Skeletal muscle tissue (tissue), 4 donors: Measurements from ENCODE around the gene FGF1. TPM values are rescaled to one million over a fixed set of nuclear protein-coding genes. Genes with fewer than 3 reads are reported as not detected.

Experiments used
- H3K27ac ChIP-seq: one replicate; pipeline ENCODE4 v1.7.0; 2013; ENCODE audit warnings: mild to moderate bottlenecking, low read depth, low read length, inconsistent platforms
- H3K27me3 ChIP-seq, 3 donors: one replicate each; pipeline ENCODE4 v1.7.0; 2013; ENCODE audit warnings: low read length in 3 of 3; ENCODE audit not compliant: control insufficient read depth in 3 of 3, insufficient read depth in 3 of 3
- H3K36me3 ChIP-seq, 3 donors: one replicate each; pipeline ENCODE4 v1.7.0; 2013; ENCODE audit warnings: low read length in 3 of 3; ENCODE audit not compliant: control insufficient read depth in 3 of 3, insufficient read depth in 3 of 3
- H3K4me1 ChIP-seq, 3 donors: one replicate each; pipeline ENCODE4 v1.7.0; 2013; ENCODE audit warnings: low read length in 3 of 3, mild to moderate bottlenecking in 3 of 3; ENCODE audit not compliant: control insufficient read depth in 3 of 3, insufficient read depth in 3 of 3
- H3K4me3 ChIP-seq, 3 donors: one replicate each; pipeline ENCODE4 v1.7.0; 2013; ENCODE audit warnings: low read length in 3 of 3
- H3K9ac ChIP-seq, 3 donors: one replicate each; pipeline ENCODE4 v1.7.0; 2013; ENCODE audit warnings: low read length in 3 of 3, mild to moderate bottlenecking in 3 of 3, moderate library complexity in 2 of 3, low read depth in 1 of 3
- H3K9me3 ChIP-seq, 3 donors: one replicate each; pipeline ENCODE4 v1.7.0; 2013; ENCODE audit warnings: low read length in 3 of 3; ENCODE audit not compliant: control insufficient read depth in 3 of 3
- total RNA-seq: library from RNA; depleted of rRNA; stranded (reverse); fragments of >200 nt; gene quantifications from one replicate; pipeline ENCODE4 v1.2.3, GENCODE V29; 2014
- donor health status: Osteomylitis.

FGF1 gene
- total RNA-seq, 1 donor from 2014 or later: 2.6 TPM

DNA sequence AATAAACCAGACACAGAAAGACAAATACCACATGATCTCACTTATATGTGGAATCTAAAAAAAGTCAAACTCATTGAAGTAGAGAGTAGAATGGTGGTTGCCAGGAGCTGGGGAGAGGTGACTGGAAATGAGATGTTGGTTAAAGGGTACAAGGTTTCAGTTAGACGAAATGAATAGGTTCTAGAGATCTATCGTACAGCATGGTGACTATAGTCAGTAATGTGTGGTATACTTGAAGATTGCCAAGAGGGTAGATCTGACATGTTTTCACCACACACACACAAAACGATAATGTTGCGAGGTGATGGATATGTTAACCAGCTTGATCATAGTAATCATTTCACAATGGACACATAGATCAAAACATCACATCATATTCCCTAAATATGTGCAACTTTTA, 46.4 kb downstream of the FGF1 start:
- Histone ChIP-seq H3K9me3 (no peaks in the 10 kb centered on the region), H3K27me3 (no peaks in the 10 kb centered on the region), H3K4me3 (no peak overlapping the region), H3K27ac (no peak overlapping the region), H3K9ac (no peak overlapping the region), H3K4me1 (peaks cover 0 to 4% (median 0%) of the 10 kb centered on the region in 3 donors), H3K36me3 (no peaks in the 10 kb centered on the region)

DNA sequence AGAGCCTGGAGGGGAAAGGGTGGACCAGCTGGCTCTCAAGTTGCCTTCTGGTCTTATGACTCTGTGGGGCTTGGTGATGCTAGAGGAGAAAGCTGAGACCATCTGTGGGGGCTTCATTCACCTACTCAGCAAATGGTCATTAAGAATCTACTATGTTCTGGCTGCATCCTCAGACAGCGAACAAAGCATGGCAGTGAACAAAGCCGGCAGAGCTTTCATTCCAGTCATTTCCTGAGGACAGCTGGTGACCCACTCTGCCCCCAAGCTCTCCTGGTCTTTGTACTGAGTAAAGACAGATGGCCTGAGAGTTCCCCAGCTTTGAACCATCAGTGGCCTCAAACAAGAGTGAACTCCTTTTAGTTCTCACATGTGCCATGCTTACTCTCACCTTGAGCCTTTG, 48.0 kb downstream of the FGF1 start:
- no peaks in the 10 kb centered on the region for H3K36me3 ChIP-seq
- peaks cover 0 to 2% (median 0%) of the 10 kb centered on the region in 3 donors for H3K4me1 ChIP-seq
- H3K4me3 ChIP-seq: no peak overlapping the region
- H3K27ac ChIP-seq: no peak overlapping the region
- H3K27me3 ChIP-seq: no peaks in the 10 kb centered on the region
- H3K9me3 ChIP-seq: no peaks in the 10 kb centered on the region
- no peak overlapping the region for H3K9ac ChIP-seq

DNA sequence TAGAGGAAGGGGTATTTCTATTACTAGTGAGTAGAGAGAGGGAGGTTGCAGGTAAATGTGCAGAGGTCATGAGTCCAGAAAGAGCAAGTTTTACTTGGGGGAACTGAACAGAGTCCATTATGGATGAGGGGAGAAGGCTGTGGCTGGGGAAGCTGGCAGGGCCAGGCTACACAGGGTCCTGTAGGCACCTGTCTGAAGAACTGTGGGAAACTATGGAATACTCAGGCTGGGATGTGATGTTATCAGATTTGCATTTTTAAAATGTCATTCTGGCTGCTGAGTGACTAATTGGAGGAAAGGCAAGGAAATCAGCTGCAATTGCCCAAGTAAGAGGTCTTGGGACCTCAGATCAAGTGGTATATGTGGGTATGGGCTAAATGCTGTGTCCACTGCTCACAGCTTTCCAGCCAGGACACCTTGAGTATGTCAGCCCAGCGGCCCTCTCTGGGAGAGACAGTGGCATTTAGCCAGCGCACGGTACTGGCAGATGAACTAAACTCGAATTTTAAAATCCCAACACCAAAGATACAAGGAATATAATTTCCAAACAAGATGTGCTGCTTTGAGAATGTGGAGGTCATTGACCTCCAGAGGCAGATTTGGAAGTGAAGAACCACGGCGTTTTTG, 49.1 kb downstream of the FGF1 start:
- Histone ChIP-seq H3K9me3 (no peaks in the 10 kb centered on the region), H3K27ac (no peak overlapping the region)

DNA sequence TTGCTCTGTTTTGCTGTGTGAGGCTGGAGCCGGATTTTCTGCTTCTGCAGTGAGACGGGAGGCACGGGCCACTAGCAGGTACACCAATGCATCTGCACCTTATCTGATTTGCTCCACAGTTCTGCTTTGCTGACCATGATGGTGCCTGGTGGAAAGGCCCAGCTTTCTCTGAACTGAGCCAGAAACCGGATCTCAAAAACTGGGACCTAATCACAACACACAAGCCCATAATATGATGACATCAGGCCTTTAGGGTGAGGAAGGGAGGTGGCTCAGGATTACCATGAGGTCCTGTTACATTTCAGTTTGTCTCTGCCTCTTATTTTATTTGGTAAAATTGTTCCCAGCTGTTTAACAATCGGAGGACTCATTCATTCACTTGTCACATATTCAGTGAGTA, 49.8 kb downstream of the FGF1 start:
- H3K27ac ChIP-seq: no peak overlapping the region
- H3K36me3 ChIP-seq: no peaks in the 10 kb centered on the region
- no peaks in the 10 kb centered on the region for H3K9me3 ChIP-seq
- no peak overlapping the region for H3K9ac ChIP-seq
- H3K27me3 ChIP-seq: no peaks in the 10 kb centered on the region
- no peaks in the 10 kb centered on the region for H3K4me1 ChIP-seq
- H3K4me3 ChIP-seq: no peak overlapping the region

More for the DNA sequence above, 49.1 kb downstream of the FGF1 start:
- Histone ChIP-seq H3K36me3 (no peaks in the 10 kb centered on the region), H3K9ac (no peak overlapping the region), H3K27me3 (no peaks in the 10 kb centered on the region), H3K4me1 (no peaks in the 10 kb centered on the region), H3K4me3 (no peak overlapping the region)

DNA sequence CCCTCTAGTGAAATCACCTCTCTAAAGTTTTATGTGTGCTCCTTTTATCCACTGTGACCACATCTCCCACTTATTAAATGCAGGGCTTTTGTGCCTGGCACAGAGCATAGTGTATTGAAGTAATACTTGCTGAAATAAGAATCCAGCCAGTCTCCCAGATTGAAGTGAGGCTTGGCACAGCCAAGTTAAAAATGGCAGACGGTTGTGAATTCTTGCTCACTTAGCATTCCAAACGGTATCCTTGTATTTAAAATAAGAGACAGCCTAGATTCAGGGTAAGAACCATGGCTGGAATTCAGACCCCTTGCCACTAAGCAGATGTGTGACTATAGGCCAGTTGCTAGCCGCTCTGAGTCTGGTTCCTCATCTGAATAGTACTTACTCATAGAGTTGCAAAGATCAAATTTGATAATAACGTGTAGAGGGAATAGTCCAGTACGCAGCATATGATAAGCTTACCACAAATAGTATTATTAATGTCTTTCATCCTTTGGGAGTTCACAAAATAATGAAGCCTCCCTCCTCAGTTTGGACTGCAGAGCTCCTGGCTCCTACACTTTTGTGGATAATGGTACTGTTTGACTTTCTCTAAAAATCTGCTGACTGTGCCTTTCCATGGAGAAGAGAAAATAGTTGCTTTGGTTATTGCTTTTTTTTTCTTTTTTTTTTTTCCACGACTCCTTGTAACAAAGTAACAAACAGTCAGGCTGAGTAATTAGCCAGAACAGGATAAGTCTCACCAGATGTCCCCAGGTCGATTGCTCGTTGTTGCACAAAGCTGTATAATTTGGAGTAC, 51.5 kb downstream of the FGF1 start:
- Histone ChIP-seq H3K4me1 (no peaks in the 10 kb centered on the region), H3K27me3 (no peaks in the 10 kb centered on the region), H3K9ac (no peak overlapping the region), H3K9me3 (no peaks in the 10 kb centered on the region), H3K4me3 (no peak overlapping the region), H3K27ac (no peak overlapping the region), H3K36me3 (no peaks in the 10 kb centered on the region)

- no peaks in the 10 kb centered on the region for H3K36me3 ChIP-seq
- no peaks in the 10 kb centered on the region for H3K9me3 ChIP-seq
- no peak overlapping the region for H3K27ac ChIP-seq
- H3K27me3 ChIP-seq: no peaks in the 10 kb centered on the region
- no peak overlapping the region for H3K9ac ChIP-seq
- H3K4me3 ChIP-seq: no peak overlapping the region
- H3K4me1 ChIP-seq: peaks cover 0 to 5% (median 0%) of the 10 kb centered on the region in 3 donors
Measured at GRCh38 chr5:142630927-142631539, 54.9 kb downstream of the FGF1 start.

DNA sequence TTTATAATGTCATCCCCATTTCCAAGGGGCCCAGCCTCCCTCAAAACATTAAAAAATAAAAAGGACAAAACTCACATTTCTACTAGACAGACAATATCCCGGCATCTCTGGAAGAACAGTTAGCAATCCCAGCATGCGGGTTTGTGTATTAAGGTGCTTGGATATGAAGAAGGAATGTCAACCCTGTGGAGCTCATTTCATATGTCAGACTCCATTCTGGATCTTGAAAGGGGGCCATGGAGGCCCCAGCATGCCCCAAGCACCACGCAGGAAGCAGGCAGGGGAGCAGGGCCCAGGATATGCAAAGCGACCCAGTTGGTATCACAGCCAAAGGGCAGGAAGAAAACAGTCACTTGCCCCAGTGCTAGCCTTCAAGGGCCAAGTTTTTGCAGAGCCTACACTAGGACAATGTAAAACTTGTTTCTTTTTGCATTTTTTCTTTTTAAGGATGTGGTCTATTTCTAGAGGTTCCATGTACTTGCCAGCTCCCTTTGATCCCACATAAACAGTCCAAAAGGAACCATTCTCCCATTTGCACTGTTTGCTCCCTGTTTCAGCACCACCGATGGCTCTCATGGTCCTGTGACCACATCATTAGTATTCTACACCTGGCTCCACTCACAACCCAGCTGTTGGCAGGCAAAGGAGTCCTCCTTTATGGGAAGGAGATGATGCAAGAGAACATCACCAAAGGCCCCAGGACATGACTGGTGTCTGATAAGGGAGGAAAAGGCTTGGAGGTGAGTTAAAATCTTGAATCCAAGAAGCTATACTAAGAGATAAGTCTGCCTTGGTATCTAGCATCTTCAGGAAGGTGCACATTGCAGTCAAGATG, 58.3 kb downstream of the FGF1 start:
- H3K4me3 ChIP-seq: no peak overlapping the region
- H3K27ac ChIP-seq: no peak overlapping the region
- H3K27me3 ChIP-seq: no peaks in the 10 kb centered on the region
- no peaks in the 10 kb centered on the region for H3K9me3 ChIP-seq
- peaks cover 0 to 8% (median 4%) of the 10 kb centered on the region in 3 donors for H3K4me1 ChIP-seq
- H3K36me3 ChIP-seq: no peaks in the 10 kb centered on the region
- no peak overlapping the region for H3K9ac ChIP-seq

DNA sequence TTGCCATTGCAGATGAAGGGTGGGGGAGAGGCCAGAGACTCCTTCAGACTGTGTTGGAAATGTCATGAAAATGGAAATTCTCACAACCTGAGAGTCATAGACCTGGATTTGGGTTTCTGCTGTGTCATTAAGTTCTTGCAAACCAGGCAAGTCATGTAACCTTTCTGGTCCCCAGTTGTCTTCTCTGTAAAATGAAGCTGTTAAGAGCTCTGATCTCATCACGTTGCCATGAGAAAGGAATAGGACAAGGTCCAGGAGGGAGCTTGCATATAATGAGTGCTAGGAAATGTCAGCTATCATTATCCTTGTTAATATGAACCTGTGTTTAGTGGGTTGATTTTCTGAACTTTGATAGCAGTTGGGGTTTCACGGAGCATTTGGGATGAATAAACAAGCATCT, 59.1 kb downstream of the FGF1 start:
- Histone ChIP-seq H3K27ac (no peak overlapping the region), H3K27me3 (no peaks in the 10 kb centered on the region), H3K4me3 (no peak overlapping the region), H3K9ac (no peak overlapping the region), H3K36me3 (no peaks in the 10 kb centered on the region), H3K9me3 (no peaks in the 10 kb centered on the region), H3K4me1 (peaks cover 0 to 8% (median 4%) of the 10 kb centered on the region in 3 donors)

GRCh38 chr5:142626099-142626498, 59.8 kb downstream of the FGF1 start:
- H3K36me3 ChIP-seq: no peaks in the 10 kb centered on the region
- H3K27ac ChIP-seq: no peak overlapping the region
- no peak overlapping the region for H3K9ac ChIP-seq
- no peak overlapping the region for H3K4me3 ChIP-seq
- H3K27me3 ChIP-seq: no peaks in the 10 kb centered on the region
- no peaks in the 10 kb centered on the region for H3K9me3 ChIP-seq
- peaks cover 0 to 8% (median 4%) of the 10 kb centered on the region in 3 donors for H3K4me1 ChIP-seq
